Gastrocnemius medialis (tissue), 4 donors: ENCODE measurements around the gene SORBS1. TPM values are rescaled to one million over a fixed set of nuclear protein-coding genes. Genes with fewer than 3 reads are reported as not detected.

ENCODE experiments used
- ATAC-seq, 2 donors: fragments of 150-250 bp; one replicate each; pipeline ENCODE4 v1.9.1; 2016
- DNase-seq, 2 donors: peaks; one replicate each; pipeline ENCODE4 v3.0.0-alpha.2; 2019
- H3K27ac ChIP-seq, 4 donors: fragments of 200-600 bp; sonication (generic); 1 replicate in 1 of 4; 2 replicates in 3 of 4; pipeline ENCODE4 v1.5.1; 2016 to 2018; ENCODE audit warnings: mild to moderate bottlenecking in 2 of 4, moderate library complexity in 1 of 4
- H3K27me3 ChIP-seq, 3 donors: fragments of 200-600 bp; sonication (generic) in 2 of 3; 1 replicate in 1 of 3; 2 replicates in 2 of 3; pipeline versions ENCODE4 v1.5.1 to v1.6.0; 2016 to 2019; ENCODE audit warnings: mild to moderate bottlenecking in 1 of 3, moderate library complexity in 1 of 3
- H3K36me3 ChIP-seq, 2 donors: fragments of 200-600 bp; sonication (generic) in 1 of 2; one replicate each; pipeline ENCODE4 v1.5.1; 2017 to 2018
- H3K4me1 ChIP-seq, 2 donors: fragments of 200-600 bp; sonication (generic) in 1 of 2; one replicate each; pipeline ENCODE4 v1.5.1; 2016 to 2017; ENCODE audit warnings: mild to moderate bottlenecking in 2 of 2
- H3K4me3 ChIP-seq, 4 donors: fragments of 200-600 bp; sonication (generic) in 3 of 4; 1 replicate in 1 of 4; 2 replicates in 3 of 4; pipeline ENCODE4 v1.5.1; 2016 to 2019; ENCODE audit warnings: mild to moderate bottlenecking in 2 of 4
- H3K9me3 ChIP-seq, 3 donors: fragments of 200-600 bp; sonication (generic) in 2 of 3; 1 replicate in 1 of 3; 2 replicates in 2 of 3; pipeline ENCODE4 v1.5.1; 2016 to 2019
- CTCF ChIP-seq, 5 experiments: fragments of 450-650 bp in 3 of 5; fragments of 200-600 bp in 2 of 5; sonication (generic) in 2 of 5; IDR thresholded peaks in 4 of 5; conservative IDR thresholded peaks in 1 of 5; 1 replicate in 4 of 5; 2 replicates in 1 of 5; pipeline ENCODE4 v1.5.1; 2016 to 2019; ENCODE audit warnings: antibody characterized with exemption in 5 of 5, mild to moderate bottlenecking in 3 of 5, moderate library complexity in 3 of 5
- POLR2A ChIP-seq, 2 donors: fragments of 450-650 bp; IDR thresholded peaks; one replicate each; pipeline ENCODE4 v1.6.1; 2017; ENCODE audit warnings: antibody characterized with exemption in 2 of 2, mild to moderate bottlenecking in 2 of 2, moderate library complexity in 2 of 2
- in situ Hi-C, 4 donors: fragments of 200-750 bp; cut with MboI; loops; one replicate each; pipeline versions ENCODE4 v1.15.0 to v1.8.0; 2017; ENCODE audit warnings: low sequenced_read_pairs in 4 of 4
- intact Hi-C: fragments of 100-400 bp; cut with DNase I; formaldehyde crosslinking; loops from one replicate; pipeline ENCODE4 v1.15.1; 2023; ENCODE audit warnings: low total_unique reads
- total RNA-seq, 4 donors: library from RNA; depleted of rRNA; stranded (reverse); fragments of >200 nt; gene quantifications; one replicate each; pipeline versions ENCODE4 v1.1.0 to v1.2.3, GENCODE V29; 2016

Gene SORBS1
- total RNA-seq, 4 donors from 2014 or later: 146 to 331 (median 186) TPM

GRCh38 chr10:95445223-95445836 lies 115.8 kb downstream of the SORBS1 start:
- Histone ChIP-seq H3K27me3 (no peaks in the 10 kb centered on the region), H3K27ac (peak overlapping the region; percentile 83 to 90 (median 86)), H3K9me3 (no peaks in the 10 kb centered on the region), H3K4me1 (peaks cover 63 to 65% of the 10 kb centered on the region in 2 donors), H3K4me3 (peak overlapping the region in 2 of 4 donors; percentile 10 to 18), H3K36me3 (no peaks in the 10 kb centered on the region)
- DNase-seq (peak; percentile 79 to 91), ATAC-seq (peak; percentile 91 to 94)
- intact Hi-C loops (loop anchor here (2.0 kb wide), 1 partner anchor 15 kb away; no protein-coding TSS in a partner anchor), in situ Hi-C loops (no loop called here)
- TF ChIP-seq CTCF (IDR thresholded peaks at IDR 0.05 in 4 of 5, conservative IDR thresholded peaks at IDR 0.05 in 1 of 5): no peak
- no peak for TF ChIP-seq POLR2A (IDR thresholded peaks at IDR 0.05)

- H3K4me1 ChIP-seq: peaks cover 59 to 64% of the 10 kb centered on the region in 2 donors
- TF ChIP-seq CTCF (IDR thresholded peaks at IDR 0.05 in 4 of 5, conservative IDR thresholded peaks at IDR 0.05 in 1 of 5): no peak
- no peak for TF ChIP-seq POLR2A (IDR thresholded peaks at IDR 0.05)
- H3K36me3 ChIP-seq: no peaks in the 10 kb centered on the region
- no peaks in the 10 kb centered on the region for H3K27me3 ChIP-seq
- in situ Hi-C loops (no loop called here), intact Hi-C loops (loop anchor here (2.0 kb wide), 1 partner anchor 14 kb away; no protein-coding TSS in a partner anchor)
- DNase-seq (no peak), ATAC-seq (no peak)
- H3K9me3 ChIP-seq: no peaks in the 10 kb centered on the region
- H3K4me3 ChIP-seq: no peak overlapping the region
- peak overlapping the region; percentile 83 to 90 (median 86) for H3K27ac ChIP-seq
These were observed 116.4 kb downstream of the SORBS1 start for GRCh38 chr10:95444792-95445191.

GRCh38 chr10:95443636-95444035 lies 117.5 kb downstream of the SORBS1 start:
- H3K27me3 ChIP-seq: no peaks in the 10 kb centered on the region
- no peaks in the 10 kb centered on the region for H3K9me3 ChIP-seq
- intact Hi-C loops: loop anchor here (2.0 kb wide), 1 partner anchor 13 kb away; no protein-coding TSS in a partner anchor
- H3K36me3 ChIP-seq: no peaks in the 10 kb centered on the region
- H3K27ac ChIP-seq: peak overlapping the region; percentile 83 to 90 (median 86)
- H3K4me3 ChIP-seq: no peak overlapping the region
- peaks cover 60 to 61% of the 10 kb centered on the region in 2 donors for H3K4me1 ChIP-seq
- DNase-seq (no peak), ATAC-seq (no peak)
- no peak for TF ChIP-seq POLR2A (IDR thresholded peaks at IDR 0.05)
- TF ChIP-seq CTCF (IDR thresholded peaks at IDR 0.05 in 4 of 5, conservative IDR thresholded peaks at IDR 0.05 in 1 of 5): no peak
- in situ Hi-C loops: no loop called here

GRCh38 chr10:95442341-95442740 lies 118.8 kb downstream of the SORBS1 start:
- no peak overlapping the region for H3K4me3 ChIP-seq
- H3K27ac ChIP-seq: peak overlapping the region in 2 of 4 donors; percentile 83 to 90
- intact Hi-C loops: no loop called here
- DNase-seq (no peak), ATAC-seq (no peak)
- H3K9me3 ChIP-seq: no peaks in the 10 kb centered on the region
- in situ Hi-C loops: no loop called here
- TF ChIP-seq CTCF (IDR thresholded peaks at IDR 0.05 in 4 of 5, conservative IDR thresholded peaks at IDR 0.05 in 1 of 5) (no peak), POLR2A (IDR thresholded peaks at IDR 0.05) (no peak)
- peaks cover 58 to 60% of the 10 kb centered on the region in 2 donors for H3K4me1 ChIP-seq
- peaks cover 0 to 4% of the 10 kb centered on the region in 2 donors for H3K36me3 ChIP-seq
- H3K27me3 ChIP-seq: no peaks in the 10 kb centered on the region
